NCI-H82 treated with DMSO at 0.1 percent for 48 hours (cell line): ENCODE measurements around the gene ALOX15B.

Experiments
- DNase-seq: peaks from one replicate; lab custom pipeline; 2025; ENCODE audit not compliant: unreplicated experiment; lab: John Stamatoyannopoulos, UW

ALOX15B gene

DNA sequence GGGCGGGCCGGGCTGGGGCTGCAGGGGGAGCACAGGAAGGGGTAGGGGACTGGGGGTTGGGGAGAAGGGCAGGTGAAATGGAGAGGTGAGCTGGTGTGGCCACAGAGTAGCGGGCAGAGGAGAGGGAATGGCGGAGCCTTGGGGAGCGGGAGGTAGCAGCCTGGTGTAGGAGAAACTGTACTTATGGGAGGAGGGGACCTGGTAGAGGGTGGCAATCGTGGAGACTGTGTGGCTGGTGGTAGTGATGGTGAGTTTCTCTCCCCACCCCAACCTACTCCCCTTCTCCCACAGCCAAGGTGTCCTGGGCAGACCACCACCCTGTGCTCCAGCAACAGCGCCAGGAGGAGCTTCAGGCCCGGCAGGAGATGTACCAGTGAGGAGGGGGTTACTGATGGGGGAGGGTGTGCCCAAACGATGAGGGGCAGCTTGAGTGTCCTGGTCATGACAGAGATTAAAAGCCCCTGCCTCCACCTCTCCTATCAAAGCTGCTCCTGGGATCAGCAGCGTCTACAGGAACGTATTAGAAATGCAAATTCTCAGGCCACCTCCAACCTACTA lies 831 bp downstream of the ALOX15B start:
- no peak for DNase-seq

DNA sequence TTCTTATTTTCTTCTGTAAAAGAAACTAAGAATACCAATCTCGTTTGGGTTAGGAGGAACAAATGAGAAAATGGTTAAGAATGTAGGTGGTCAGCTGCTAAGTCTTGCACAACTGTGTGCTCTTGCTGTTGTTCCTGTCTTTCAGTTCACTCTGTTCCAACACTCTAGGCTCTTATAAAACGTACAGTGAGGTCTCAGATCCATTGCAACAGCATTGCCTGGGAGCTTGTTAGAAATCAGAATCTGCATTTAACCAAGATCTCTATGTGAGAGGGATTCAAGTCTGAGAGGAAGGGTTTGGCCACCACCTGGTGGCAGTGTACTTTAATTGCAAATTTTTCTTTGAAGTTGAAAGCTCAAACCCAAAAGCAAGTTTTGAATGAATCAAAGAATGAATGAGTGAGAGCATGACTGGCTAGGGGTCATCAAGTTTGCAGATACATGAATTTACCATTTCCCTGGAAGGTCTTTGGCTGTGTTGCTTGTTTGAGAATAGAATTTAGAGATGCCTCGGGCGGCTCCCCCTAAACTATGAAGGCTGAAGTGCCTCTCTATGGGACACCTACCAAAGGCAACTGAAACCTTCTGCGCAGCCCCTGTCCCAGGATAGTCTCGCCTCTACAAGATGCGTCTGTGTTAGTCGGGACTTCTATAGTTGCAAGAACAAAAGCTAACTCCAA lies 2.5 kb downstream of the ALOX15B start:
- peak; percentile 77 for DNase-seq

DNA sequence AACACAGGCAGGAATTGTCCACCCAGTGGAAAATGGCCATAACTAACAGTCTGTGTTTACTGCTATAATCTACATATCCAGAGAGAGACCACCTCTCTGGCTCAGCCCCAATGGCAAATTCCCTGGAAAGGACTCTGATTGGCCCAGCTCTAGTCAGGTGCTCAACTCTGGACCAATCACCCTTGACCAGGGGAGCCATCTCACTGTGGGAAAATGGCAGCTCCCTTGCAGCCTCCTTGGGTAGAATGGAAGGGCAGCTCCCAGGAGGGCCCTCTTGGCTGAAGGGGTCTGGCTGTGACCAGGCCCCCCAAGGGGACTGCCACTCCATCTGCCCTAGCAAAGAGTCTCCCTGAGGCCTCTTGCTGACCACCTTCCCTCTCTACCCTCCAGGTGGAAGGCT lies 3.1 kb downstream of the ALOX15B start:
- DNase-seq, result no peak

DNA sequence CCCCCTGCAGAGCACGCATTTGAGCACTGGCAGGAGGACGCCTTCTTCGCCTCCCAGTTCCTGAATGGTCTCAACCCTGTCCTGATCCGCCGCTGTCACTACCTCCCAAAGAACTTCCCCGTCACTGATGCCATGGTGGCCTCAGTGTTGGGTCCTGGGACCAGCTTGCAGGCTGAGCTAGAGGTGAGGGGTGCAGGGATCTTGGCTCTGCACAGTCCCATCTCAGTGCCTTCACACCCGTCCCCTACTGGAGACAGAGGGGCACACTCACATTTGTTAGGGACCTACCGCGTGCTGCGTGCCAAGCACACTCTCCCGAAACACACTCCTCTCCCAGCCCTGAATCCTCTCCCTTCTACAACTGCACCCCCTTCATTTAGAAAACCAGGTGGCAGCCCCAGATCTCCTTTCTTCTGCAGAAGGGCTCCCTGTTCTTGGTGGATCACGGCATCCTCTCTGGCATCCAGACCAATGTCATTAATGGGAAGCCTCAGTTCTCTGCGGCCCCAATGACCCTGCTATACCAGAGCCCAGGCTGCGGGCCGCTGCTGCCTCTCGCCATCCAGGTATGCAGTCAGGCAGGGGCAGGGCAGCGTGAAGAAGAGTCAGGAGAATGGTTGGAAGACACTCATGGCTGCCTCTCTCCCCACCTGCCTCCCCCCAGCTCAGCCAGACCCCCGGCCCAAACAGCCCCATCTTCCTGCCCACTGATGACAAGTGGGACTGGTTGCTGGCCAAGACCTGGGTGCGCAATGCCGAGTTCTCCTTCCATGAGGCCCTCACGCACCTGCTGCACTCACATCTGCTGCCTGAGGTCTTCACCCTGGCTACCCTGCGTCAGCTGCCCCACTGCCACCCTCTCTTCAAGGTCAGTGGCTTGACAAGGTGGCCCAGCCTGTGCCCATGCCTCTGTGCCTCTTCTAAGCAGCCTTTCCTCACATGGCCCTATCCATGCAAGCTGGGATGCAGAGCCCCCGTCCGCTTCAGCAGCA lies 6.3 kb downstream of the ALOX15B start:
- DNase-seq, result no peak

DNA sequence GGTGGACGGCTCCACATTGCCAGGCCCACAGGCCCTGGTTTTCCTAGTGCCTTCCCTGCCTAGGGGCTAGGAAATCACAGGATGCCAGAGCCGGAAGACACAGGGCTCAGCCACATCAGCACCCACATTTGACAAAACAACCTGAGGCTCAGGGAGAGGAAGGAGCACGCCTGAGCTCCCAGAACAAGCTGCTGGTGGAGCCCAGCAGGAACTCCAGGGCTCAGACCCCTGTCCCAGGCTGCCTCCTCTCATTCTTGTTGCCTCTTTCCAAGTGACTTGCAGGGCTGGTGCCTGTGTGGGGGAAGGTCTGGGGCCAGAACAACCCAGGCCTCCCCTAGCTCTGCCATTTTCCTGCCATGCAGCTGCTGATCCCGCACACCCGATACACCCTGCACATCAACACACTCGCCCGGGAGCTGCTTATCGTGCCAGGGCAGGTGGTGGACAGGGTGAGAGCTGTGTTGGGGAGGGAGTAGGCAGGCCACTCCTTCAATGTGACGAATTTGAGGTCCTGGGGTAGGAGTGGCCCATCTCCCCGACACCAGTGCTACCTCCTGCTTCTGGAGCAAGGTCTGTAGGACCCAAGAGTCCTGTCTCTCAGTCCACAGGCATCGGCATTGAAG lies 7.6 kb downstream of the ALOX15B start:
- DNase-seq, result no peak

DNA sequence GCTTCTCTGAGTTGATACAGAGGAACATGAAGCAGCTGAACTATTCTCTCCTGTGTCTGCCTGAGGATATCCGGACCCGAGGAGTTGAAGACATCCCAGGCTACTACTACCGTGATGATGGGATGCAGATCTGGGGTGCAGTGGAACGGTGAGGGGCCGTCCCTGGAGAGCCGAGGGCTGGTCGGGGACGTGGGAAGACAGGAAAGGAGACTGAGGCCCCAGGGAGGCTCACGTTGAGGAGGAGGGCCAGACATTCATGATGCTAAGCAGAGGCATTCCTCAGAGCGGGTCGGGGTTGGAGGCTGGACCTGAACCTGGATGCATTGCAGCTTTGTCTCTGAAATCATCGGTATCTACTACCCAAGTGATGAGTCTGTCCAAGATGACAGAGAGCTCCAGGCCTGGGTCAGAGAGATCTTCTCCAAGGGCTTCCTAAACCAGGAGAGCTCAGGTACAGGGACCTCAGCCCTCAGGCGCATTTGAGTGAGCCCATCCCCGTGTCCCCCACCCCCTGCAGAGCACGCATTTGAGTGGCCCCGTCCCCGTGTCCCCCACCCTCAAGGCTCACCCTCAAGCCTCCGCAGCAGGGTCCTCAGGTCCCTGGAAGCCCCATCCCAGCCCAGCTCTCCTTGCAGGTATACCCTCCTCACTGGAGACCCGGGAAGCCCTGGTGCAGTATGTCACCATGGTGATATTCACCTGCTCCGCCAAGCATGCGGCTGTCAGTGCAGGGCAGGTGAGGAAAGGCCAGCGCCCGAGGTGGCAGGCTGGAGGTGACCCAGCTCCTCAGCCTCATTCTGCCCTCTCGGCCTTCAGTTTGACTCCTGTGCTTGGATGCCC lies 8.3 kb downstream of the ALOX15B start:
- no peak for DNase-seq

DNA sequence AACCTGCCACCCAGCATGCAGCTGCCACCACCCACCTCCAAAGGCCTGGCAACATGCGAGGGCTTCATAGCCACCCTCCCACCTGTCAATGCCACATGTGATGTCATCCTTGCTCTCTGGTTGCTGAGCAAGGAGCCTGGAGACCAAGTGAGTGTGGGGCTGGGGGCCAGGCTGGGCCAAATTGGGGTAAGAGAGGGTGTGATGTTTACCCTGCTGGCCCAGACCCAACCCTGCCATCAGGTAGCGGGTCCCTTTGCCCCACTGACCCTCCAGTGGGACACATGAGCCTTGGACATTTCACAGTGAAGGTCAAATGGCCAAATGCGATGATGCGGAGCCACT lies 8.9 kb downstream of the ALOX15B start:
- DNase-seq, result no peak

DNA sequence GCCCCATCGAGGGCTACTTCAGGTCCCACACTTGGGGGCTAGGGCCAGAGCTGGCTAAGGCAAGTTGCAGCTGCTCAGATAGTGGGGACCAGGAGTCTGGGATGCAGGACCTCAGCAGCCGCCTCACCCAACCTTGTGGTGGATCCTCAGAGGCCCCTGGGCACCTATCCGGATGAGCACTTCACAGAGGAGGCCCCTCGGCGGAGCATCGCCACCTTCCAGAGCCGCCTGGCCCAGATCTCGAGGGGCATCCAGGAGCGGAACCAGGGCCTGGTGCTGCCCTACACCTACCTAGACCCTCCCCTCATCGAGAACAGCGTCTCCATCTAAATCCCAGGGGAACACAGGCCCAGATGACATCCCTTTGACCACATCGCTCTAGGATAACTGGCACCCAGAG lies 9.4 kb downstream of the ALOX15B start:
- DNase-seq, result no peak

DNA sequence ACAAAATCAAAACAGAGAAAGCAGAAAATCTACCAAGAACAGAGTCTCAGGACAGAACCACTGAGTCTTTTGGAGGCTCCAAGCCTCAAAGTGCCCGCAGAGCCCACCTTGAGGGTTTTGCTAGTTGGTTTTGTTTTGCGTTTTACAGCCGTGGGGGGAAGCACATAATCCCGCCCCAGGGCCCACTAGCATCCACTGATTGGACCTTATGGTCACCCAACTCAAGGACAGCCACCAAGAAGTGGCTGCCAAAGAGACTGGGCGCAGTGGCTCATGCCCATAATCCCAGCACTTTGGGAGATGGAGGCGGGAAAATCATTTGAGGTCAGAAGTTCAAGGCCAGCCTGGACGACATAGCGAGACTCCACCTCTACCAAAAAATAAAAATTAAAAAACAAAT lies 9.9 kb downstream of the ALOX15B start:
- DNase-seq, result no peak

DNA sequence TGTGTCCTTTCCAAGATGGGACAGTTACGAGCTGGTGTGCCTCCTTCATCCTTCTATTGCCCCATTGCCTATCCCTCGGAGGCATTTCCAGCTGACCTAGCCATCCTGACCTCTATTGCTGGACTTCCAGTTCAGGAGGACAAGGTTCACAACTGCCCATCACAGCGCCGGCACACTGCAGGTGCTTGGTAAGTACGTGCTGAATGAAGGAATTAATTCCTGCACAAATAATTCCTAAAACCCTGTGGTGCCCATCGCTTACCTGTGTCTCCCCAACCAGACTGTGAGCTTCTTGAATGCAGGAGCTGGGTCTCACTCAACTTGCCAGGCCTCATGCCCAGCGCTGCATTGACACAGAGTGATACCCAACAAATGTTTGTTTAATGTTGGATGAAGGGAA lies 13.0 kb downstream of the ALOX15B start:
- no peak for DNase-seq

DNA sequence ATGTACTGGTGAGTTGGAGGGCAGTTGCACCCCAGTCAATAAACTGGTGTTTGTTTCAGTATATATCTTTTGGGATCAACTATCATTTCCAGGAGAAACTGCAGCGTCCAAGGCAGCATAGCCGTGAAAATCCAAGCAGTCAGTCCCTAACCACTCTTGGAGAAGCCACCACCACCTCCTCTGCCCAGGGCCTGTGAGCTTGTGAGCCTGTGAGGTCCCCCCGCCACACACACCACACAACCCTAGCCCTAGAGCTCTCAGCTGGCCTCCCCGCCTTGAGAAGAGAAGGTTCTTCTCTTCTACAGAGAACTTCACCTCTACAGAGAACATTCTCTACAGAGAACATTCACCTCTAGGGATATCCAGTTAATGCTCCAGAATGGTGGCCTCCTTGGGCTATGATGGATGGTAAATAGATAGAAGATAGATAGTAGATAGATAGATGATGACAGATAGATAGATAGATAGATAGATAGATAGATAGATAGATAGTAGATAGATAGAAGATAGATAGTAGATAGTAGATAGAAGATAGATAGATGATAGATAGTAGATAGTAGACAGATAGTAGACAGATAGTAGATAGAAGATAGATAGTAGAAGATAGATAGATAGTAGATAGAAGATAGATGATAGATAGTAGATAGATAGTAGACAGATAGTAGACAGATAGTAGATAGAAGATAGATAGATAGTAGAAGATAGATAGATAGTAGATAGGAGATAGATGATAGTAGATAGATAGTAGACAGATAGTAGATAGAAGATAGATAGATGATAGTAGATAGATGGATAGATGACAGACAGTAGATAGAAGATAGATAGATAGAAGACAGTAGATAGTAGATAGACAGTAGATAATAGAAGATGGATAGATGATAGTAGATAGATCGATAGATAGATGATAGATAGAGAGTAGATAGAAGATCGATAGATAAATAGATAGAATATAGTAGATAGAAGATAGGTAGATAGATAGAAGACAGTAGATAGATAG lies 13.7 kb downstream of the ALOX15B start:
- DNase-seq, result no peak

DNA sequence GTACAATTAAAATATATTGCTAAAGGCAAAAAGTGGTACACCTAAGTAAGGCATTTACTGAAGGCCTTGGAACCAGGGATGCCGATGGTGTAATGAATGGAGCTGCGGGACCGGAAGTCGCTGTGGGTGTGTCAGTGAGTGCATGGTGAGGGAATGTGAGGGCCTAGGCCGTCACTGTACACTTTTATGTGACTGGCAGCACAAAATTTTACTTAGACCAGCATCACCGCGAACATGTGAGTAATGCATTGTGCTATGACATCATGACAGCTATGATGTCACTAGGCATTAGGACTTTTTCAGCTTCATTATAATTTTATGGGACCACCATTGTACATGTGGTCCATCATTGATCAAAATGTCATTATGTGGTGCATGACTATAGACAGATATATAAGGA lies 14.7 kb downstream of the ALOX15B start:
- no peak for DNase-seq

DNA sequence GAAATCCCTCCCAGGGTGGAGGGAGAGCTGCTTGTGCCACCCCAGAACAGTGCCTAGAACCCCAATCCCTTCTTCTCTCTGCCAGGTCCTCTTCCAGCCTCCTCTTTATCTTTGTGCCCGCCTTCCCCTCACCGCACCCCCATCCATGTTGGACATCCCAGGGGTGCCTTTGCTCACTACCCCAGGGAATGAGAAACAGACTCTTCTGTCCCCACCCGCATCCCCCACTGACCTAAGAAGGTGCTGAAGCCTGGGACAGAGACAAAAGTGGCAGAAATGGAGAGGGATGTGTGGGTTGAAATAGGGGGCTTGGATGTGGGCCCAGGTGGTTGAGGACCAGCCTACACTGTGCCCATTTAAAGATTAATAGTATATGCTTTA lies 17.0 kb downstream of the ALOX15B start:
- DNase-seq, result no peak

DNA sequence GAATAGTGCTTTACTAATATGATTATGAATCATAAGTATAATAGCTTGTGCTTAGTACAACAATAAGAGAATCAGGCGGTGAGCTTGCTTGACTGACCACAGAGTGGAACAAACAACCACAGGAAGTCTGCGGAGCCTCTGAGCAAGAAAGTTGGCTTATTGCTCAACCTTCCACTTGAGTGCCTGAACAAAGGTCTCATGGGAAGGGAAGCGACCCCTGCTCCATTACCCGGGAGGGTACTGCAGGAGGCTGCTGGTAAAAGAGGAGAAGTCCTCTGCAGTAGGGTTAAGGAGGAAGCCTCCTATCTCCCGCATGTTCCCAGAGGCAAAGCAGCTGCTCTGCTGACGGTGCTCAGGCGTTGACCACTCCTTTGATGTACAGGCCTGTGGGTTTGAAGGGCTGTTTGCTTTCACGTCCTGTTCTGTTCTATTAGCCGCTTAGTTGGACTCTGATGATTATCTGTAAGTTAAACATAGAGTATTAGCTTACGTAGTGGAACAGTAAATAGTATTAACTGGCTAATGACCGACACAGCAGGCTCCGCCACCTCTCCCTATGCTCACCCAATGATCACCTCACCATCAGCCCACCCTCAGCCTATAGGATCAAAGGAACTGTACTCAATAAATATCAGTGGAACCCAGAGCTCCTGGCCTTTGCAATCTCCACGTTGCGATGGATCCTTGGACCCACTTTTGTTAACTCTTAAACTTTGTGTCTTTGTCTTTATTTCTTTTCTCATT lies 17.5 kb downstream of the ALOX15B start:
- DNase-seq, result peak; percentile 94

DNA sequence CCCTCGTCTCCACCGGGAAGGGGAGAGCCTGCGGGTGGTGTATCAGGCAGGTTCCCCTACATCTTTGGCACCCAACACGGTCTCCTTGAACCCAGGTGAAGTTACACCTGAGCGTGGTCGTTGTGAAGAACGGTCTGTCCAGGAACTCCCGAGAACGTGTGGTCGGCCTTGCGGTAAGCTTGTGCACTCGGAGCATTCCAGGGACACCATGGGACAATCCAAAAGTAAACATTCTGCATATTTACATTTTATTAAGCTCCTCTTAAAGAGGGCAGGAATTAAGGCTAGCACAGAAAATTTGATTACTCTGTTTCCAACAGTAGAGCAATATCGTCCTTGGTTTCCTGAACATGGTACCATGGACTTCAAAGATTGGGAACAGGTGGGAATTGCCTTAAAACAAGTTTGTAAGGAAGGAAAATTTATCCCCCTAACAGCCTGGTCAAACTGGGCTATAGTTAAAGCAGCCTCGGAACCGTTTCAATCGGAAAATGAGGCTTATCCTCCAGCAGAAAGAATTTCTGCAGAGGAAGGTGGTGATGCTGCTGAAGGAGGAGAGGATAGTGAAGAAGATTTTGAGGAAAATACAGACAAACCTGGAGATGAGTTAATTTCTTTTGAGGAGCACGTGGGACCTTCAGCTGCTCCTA lies 18.2 kb downstream of the ALOX15B start:
- no peak for DNase-seq

DNA sequence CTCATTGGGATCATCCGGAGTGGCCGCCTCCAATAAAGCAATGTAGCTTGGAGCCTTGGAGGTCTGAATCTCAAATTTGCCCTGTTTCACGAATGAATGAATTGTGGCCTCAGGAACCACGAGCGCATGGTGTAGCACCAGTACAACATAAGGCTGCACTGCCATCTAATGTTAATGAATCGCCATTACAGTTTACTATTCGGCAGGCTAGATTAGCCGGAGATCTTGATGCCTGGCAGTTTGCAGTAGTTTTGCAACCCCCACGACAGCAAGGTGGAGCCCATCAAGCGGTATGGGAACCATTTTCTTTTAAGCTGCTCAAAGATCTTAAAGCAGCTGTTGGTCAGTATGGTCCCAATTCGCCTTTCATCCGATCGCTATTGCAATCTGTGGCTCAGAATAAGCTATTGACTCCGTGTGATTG lies 18.8 kb downstream of the ALOX15B start:
- peak; percentile 98 for DNase-seq

DNA sequence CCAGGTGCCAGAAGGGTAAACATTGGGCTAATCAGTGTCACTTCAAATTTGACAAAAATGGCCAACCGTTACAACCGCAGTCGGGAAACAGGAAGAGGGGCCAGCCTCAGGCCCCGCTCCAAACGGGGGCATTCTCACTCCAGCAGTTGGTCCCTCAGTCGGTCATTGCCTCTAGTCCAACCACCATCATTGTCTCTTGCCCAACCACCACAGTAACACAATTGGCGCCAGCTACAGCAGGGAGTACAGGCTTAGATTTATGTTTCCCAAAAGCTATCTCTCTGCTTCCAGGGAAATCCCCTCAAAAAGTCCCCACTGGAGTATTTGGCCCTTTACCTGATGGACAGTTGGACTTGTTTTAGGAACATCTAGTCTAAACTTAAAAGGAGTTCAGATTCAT lies 20.3 kb downstream of the ALOX15B start:
- no peak for DNase-seq

DNA sequence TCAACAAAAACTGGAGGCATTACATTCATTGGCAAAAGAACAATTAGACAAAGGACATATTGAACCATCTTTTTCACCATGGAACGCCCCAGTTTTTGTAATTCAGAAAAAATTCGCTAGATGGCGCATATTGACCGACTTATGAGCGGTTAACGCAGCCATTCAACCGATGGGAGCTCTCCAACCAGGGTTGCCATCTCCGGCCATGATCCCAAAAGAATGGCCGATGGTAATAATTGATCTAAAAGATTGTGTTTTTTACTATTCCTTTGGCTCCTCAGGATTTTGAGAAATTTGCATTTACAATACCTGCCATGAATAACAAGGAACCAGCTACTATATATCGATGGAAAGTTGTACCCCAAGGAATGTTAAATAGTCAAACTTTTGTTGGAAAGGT lies 21.4 kb downstream of the ALOX15B start:
- peak; percentile 57 for DNase-seq
